Stimulated activated CD8-positive, alpha-beta memory T cell treated with anti-CD3 and anti-CD28 coated beads, Interleukin-15, amount 100 ng/mL, for 4 hours (primary cell): ENCODE measurements around the gene MARVELD1.

Source experiments
- DNase-seq, 2 donors: peaks; one replicate each; pipeline ENCODE4 v3.0.0-alpha.2; 2020; ENCODE audit warnings: low read depth in 2 of 2

Gene MARVELD1

DNA sequence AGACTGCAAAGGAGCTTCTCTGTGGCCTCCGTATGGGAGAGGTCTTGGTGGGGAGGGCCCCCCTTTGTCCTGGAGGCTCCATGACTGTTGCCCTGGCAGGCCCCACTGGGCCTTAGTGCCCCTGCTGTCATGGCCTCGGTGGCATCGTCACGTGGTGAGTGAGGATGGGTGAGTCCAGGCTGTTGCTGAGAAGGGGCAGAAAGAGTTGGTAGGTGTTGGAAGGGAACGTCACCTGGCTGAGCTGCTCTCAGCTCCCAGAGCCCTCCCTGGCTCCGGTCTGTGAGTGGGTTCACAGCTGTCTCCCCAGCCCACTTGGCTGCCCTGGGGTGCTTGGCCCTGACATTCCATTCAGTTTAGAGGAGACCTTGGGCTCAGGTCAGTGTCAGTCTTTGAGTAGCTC is 42.2 kb downstream of the MARVELD1 start:
- DNase-seq, result no peak

DNA sequence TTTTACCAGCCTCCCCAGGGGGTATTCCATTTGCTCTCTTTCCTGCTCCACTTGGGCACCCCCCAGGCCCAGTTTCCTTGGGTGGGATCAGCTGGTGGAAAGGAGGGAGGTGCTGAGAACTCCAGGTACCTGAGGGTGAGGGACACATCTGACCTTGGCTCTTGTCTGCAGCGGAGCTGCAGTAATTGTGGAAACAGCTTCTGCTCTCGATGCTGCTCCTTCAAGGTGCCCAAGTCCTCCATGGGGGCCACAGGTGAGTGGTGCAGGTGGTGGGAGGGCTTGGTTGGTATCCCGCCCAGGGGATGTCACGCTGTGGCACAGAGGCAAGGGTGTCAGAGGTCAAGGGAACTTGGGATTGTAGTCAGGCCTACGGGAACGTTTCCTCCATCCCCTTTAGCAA is 43.9 kb downstream of the MARVELD1 start:
- no peak for DNase-seq

DNA sequence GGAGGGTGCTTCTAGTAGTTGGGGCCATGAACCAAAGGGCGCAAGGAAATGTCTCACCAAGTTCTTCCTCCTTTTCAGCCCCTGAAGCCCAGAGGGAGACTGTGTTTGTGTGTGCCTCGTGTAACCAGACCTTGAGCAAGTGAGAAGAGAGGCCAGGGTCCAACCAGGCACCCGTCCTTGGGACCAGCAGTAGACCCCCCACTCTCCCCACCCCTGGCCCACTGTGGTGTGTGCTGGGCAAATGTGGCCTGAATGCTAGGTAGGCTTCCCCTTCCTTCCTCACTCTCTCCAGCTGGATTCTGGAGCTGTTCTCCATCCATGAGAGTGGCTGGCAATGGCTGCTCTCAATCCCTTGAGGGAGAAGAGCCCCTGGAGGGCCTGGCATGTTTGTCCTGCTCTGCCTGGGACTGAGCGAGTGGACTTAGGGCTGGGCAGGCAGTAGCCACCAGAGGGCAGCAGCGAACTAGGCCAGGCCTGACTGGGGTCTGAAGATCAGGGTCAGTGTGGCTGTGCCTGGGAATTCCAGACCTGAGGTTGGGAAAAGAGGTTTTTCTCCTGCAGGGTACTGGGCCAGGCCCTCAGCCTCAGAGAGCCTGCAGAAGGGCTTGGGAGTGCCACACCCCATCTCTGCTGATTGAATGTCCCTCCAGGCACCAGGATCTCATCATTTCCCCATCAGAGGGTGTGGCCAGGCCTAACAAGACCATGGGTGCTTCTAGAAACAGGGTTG is 45.8 kb downstream of the MARVELD1 start:
- no peak for DNase-seq

DNA sequence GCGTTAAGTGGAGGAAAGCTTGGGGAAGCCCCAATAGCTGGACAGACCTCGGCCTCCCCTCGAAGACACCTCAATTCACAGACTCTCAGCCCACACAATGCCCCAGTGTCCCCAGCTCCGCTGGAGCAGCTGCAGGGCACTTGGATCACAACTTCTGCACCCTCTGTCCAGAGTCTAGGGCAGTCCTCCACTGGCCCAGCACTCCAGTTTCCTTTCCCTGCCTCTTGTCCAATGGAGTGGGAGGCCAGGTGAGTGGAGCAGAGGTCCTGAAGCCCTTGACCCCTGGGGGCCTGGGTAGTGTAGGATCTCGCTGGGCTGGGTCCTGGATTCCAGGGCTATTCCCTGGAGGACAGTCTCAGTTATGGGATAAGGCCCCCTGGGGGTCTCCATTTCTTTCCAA is 46.4 kb downstream of the MARVELD1 start:
- no peak for DNase-seq

DNA sequence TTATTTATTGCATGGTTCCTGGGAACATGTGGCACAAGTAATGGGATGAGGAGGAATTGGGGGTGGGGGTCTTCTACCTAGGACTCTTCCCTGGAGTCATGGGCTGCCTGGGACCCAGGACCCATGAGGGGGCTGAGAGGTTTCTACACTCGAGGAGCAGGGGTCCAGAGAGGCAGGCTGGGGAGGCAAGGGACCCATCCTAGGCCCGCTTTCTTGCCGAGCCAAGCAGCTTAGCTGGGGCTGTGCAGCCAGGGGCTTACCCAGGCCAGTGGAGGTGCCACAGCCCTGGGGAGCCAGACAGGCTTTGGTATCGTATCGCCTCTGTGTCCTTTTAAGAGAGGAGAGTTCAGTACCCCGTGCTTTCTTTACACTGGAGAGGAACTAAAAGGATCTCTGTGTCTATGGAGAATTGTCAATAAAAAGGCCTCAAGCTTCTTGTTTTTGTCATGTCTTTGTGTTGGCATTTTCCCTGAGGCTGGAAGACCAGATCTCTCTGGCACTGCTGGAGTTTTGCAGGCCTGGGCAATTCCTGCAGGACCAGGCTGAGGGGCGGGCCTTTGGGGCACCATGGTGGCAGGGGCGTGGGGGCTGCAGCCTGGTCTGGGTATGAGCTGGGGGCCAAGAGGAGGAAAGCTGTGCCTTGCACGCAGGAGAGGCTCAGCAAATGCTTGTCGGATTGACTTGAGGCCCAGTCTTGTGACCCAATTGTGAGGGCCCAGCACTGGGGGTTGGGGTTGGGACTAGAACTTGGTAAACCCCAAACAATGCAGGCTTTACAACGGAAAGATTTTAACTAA is 47.1 kb downstream of the MARVELD1 start:
- DNase-seq, result no peak

DNA sequence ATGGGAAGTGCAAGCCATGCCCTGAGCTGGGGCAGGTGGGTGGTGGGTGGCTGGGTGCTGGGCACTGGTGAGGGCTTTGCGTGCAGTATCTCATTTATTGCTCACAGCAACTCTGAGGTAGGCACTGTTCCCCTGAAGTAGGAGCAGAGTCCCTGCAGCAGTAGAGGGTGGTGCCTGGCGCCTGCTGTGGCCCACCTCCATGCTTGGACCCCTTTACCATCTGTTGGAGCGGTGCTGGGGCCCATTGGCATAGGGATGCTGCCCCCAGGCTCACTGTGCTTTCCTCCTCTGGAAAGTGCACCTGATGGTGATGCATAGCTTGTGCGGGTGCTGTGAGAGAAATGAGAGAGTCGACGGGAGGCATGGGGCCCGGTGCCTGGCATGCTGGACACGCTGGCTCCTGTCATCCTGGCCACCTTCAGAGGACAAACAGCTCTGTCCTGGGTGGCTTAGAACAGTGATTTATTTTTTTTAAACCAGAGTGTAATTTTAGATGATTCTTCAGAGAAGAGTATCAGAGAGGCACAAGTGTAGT is 47.9 kb downstream of the MARVELD1 start:
- DNase-seq, result no peak

DNA sequence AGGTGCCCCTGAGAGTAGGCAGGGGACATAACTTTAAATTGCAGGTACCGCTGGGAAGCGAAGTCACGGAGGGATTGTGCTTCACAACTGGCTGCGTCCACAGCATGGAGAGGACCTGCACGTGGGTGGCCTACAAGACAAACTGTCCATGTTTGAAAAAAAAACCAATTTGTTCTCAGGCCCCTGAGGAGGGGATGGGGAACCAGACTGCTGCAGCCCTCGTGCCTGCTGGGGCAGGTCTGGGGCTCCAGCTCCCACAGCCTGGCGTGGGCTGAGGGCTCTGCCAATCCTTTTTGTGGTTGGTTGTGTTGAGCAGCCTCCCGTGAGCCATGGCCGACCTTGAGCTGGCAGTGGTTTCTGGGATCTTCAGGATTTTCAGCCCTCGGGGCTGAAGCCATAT is 48.5 kb downstream of the MARVELD1 start:
- DNase-seq, result no peak

DNA sequence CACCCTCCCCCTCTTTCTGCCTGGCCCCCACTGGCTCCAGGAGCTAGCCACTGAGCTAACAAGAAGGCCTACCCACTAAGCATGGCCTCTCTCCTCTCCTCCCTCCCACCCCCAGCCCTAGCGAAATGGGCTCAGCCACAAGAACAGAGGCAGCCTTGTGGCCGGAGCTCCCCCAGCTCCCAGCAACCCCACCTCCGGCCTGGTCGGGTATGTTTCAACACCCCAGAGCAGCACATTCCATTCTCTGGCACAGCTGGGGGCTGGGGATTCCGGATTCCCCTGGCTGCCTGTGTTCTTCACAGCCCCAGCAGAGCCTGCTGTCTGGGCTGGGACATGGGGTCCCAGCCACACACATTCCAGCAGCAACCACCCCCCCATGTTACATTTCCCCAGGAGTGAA is 49.3 kb downstream of the MARVELD1 start:
- DNase-seq, result no peak

DNA sequence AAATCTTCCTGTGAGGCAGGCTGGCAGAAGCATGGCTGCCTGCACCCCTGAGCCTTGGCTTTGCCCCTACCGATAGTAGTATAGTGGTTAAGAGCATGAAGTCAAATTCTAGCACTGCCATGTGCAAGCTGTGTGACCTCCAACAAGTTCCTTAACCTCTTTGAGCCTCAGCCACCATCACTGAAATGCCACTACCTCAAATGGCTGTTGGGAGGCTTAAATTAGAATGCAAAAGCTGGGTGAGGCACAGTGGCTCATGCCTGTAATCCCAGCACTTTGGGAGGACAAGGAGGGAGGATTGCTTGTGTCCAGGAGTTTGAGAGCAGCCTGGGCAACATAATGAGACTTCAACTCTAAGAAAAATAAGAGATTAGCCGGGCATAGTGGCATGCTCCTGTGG is 49.9 kb downstream of the MARVELD1 start:
- DNase-seq, result no peak

DNA sequence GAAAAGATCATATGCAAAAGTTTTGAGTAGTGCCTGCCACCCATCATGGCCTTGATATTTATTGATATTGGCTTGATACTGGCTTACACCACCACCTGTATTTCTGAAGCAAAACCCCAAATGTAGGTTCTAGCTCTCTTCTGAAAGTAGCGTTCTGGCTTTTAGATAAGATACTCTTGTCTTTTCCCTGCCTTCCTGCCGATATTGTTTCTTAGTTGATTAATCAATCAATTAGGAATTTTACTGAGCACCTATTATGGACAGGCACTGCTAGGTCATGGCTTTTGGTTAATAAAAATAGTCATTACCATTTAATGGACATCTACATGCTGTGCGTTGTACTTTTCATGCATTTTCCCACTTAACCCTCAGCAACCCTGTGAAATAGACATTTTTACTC is 50.4 kb downstream of the MARVELD1 start:
- DNase-seq, result no peak

DNA sequence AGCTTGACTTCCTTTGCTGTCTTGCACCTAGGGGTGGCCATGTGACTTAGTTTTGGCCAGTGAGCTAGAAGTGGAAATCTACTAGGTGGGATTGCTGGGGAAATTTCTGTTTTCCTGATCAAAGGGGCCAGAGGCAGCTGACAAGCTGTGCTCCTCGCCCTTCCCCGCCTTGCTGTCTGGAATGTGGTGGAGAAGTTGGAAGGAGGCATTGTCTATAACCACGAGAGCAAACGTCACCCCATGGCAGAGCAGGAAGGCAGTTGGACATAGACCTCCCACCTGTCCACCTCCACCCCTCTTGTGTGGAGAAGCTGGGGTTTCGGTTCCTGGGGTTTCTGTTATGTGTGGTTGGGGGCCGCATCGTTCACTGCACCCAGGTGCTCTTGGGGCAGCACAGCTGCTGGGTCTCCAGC is 51.0 kb downstream of the MARVELD1 start:
- DNase-seq, result no peak

DNA sequence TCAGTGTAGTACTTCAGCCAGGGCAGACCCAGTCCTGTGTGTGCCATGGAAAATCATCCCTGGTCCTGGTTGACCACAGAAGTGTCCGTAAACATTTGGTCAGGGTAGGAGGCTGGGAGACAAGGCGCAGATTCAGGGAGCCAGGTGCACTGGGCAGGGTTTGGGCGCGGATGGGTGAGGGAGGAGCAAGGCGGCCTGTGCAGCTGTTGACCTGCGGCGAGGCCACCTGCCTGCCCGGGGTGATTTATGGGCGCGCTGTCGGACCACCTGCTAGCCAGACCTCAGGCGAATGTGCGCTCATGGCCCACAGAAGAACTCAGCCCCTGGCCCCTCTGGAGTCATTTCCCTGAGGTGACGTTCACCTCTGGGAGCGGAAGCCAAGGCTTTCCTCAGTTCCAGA is 51.7 kb downstream of the MARVELD1 start:
- no peak for DNase-seq

DNA sequence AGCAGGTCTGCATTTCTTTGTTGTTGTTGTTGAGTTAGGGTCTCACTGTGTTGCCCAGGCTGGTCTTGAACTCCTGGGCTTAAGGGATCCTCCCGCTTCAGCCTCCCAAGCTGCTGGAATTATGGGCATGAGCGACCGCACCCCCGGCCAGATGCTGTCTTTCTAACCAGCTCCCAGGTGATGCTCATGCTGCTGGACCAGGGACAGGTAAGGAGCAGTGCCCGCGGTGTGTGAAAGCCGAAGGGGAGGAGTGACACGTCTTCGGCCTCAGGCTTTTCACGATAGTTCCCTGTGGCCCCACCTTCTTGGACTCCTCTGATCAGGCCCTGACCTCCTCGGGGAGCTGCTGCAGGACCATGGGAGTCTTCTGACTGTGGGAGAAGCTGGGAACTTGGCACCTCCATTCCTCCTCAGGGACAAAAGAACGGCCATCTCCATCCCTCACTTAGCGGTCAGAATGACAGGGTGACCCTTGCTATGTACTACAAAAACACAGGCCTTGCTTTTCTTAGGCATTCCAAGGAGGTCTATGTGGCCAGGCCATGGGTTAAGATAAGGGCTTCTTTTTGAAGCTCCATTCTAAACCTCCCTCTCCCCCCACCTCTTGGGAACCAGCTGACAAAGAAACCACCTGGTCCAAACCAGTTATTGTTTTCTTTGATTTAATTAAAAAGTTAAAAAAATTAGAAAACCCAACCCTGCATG is 52.7 kb downstream of the MARVELD1 start:
- no peak for DNase-seq

DNA sequence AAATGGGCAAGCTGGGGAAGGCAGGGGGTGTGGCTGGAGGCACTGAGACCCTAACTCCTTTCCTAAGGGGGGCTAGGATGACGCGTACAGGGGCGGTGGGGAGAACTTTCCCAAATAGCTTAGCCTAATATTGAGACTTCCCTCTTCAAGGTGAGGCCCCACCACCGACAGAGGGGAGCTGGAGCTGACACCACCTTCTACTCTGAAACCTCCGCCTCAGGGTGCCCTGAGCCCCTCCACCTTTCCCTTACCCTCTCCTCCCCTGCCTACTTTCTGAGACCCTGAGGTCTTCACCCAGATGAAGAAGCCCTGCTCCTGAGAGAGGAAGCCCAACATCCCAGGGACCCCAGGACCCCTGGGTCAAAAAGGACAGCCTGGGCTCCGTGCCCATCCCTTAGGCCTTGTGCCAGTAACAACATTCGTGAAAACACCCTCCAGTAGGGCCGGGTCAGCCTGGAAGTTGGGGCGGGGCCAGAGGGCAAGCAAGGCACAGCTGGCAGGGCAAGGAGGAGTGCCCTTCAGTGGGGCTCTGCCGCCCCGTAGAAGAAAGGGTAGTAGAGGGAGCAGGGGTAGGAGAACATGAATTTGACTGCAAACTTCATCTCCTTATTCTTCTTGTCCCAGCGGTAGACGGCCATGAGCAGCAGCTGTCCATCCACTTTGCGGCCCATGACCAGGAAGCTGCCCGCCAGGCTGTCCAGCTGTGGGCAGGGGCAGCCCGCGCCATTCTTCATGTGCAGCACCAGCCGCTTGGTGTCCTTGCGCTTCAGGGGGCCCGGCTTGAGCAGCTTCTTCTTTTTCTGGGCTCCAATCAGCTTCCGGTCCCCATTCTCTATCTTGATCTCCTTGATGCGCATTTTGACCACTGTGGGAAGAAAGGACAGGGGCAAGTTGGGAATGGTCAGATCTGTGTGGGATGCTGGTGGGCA is 53.7 kb downstream of the MARVELD1 start:
- no peak for DNase-seq
